ENCODE data around the gene LAMTOR5.

GRCh38 chr1:110361856-110362255 lies 45.6 kb downstream of the LAMTOR5 start:
- TF ChIP-seq CTCF (IDR thresholded peaks at IDR 0.05), result no peak
- no peak for TF ChIP-seq POLR2A (IDR thresholded peaks at IDR 0.05)

All from thyroid gland (tissue), 4 donors.